Nephron progenitor cell (in vitro differentiated cells): ENCODE data around the gene HES7.

Experiments used
- DNase-seq: peaks from one replicate; pipeline ENCODE4 v3.0.0; 2021
- H3K27ac Mint-ChIP-seq: 2 replicates; pipeline ENCODE4 v1.8.0; 2021; ENCODE audit warnings: mild to moderate bottlenecking, moderate library complexity, mixed read lengths
- H3K27me3 Mint-ChIP-seq: 2 replicates; pipeline ENCODE4 v1.8.0; 2021; ENCODE audit warnings: mild to moderate bottlenecking, low read depth, mixed read lengths; ENCODE audit not compliant: poor library complexity
- H3K36me3 Mint-ChIP-seq: 2 replicates; pipeline ENCODE4 v1.8.0; 2021; ENCODE audit warnings: low read depth, mixed read lengths
- H3K4me1 Mint-ChIP-seq: 2 replicates; pipeline ENCODE4 v1.8.0; 2021; ENCODE audit warnings: mixed read lengths
- H3K4me3 Mint-ChIP-seq: 2 replicates; pipeline ENCODE4 v1.8.0; 2021; ENCODE audit warnings: mild to moderate bottlenecking, moderate library complexity, mixed read lengths
- H3K9me3 Mint-ChIP-seq: 2 replicates; pipeline ENCODE4 v1.8.0; 2021; ENCODE audit warnings: mild to moderate bottlenecking, moderate library complexity, mixed read lengths
- CTCF ChIP-seq: fragments of 200-600 bp; sonication (generic); IDR thresholded peaks from 2 replicates; pipeline ENCODE4 v1.5.0; 2021; ENCODE audit warnings: antibody characterized with exemption

HES7 gene

DNA sequence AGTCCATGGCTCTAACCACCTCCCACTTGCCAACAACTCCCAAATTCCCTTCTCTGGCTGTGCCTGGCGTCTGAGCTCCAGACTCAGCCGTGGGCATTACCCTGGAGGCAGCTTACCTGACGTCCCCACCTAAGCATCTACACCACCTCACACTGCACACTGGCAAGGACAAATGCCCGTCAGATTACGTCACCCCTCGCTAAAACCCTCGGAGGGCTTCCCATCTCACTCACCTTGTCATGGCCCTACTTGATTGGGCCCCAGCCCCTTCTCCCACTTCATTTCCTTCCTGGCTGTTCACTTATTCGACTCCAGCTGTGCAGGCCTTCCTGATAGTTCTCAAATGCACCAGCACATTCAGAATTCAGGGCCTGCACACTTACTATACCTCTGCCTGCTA, 19.0 kb downstream of the HES7 start:
- TF ChIP-seq CTCF = no peak
- Mint-ChIP-seq H3K27me3 (peaks cover 58% of the 10 kb centered on the region), H3K4me3 (no peak overlapping the region), H3K36me3 (no peaks in the 10 kb centered on the region), H3K4me1 (peaks cover 7% of the 10 kb centered on the region), H3K27ac (no peak overlapping the region), H3K9me3 (no peaks in the 10 kb centered on the region)
- no peak for DNase-seq

DNA sequence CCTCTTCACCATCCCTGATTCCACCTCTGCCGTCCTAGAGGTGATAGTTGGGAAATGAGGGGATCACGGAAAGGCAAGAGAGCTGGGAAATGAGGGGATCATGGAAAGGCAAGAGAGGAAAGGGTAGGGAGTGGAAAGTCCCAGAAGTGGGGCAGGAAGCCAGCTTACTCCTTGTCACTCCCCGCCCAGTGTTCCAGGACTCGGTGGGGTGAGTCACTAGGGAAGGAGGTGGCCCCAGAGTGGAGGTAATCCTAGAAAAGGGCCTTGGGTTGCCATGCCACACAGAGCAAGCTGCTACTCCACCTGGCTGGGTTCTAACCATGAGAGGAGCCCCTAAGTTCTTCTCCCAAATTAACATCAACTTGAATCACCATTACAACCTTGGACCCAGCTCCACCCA, 20.4 kb downstream of the HES7 start:
- Mint-ChIP-seq H3K4me1 (peaks cover 11% of the 10 kb centered on the region), H3K9me3 (no peaks in the 10 kb centered on the region), H3K27me3 (peaks cover 56% of the 10 kb centered on the region), H3K27ac (no peak overlapping the region), H3K4me3 (no peak overlapping the region), H3K36me3 (no peaks in the 10 kb centered on the region)
- no peak for DNase-seq
- no peak for TF ChIP-seq CTCF

DNA sequence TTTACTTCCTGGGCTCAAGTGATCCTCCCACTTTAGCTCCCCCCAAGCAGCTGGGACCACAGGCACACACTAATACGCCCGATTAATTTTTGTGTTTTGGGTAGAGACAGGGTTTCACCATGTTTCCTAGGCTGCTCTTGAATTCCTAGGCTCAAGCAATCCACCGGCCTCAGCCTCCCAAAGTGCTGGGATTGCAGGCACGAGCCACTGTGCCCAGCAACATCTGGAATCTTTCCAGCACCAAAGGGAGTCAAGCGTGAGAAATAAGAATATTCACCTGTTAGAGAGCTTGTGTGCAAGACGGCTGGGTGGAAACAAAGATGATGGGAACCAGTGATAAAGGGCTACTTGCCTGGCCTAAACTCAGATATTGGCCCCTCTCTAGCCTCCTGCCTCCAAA, 22.2 kb downstream of the HES7 start:
- peaks cover 58% of the 10 kb centered on the region for H3K27me3 Mint-ChIP-seq
- H3K36me3 Mint-ChIP-seq = no peaks in the 10 kb centered on the region
- H3K4me3 Mint-ChIP-seq = no peak overlapping the region
- peaks cover 8% of the 10 kb centered on the region for H3K4me1 Mint-ChIP-seq
- H3K27ac Mint-ChIP-seq = no peak overlapping the region
- TF ChIP-seq CTCF = no peak
- DNase-seq = no peak
- H3K9me3 Mint-ChIP-seq = no peaks in the 10 kb centered on the region

- H3K4me3 Mint-ChIP-seq = no peak overlapping the region
- H3K4me1 Mint-ChIP-seq = peaks cover 8% of the 10 kb centered on the region
- TF ChIP-seq CTCF = no peak
- no peaks in the 10 kb centered on the region for H3K9me3 Mint-ChIP-seq
- DNase-seq = no peak
- no peaks in the 10 kb centered on the region for H3K36me3 Mint-ChIP-seq
- no peak overlapping the region for H3K27ac Mint-ChIP-seq
- peaks cover 61% of the 10 kb centered on the region for H3K27me3 Mint-ChIP-seq
These were observed 23.1 kb downstream of the HES7 start for GRCh38 chr17:8100763-8101162.

DNA sequence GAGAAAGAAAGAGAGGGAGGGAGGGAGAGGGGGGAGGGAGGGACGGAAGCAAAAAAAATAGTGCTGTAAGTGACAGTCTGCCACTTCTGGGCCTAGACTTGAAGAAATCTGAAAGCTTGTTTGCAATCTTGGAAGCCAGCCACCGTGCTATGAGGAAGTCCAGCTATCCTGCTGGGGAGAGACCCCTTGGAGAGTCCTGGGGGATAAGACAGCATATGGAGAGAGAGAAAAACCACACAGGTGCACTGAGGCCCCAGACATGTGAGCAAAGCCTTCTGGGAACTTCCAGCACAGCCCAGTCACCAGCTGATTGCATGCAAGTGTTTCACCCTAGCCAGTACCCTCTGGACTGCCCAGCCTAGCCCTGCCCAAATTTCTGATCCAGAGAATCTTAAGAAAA, 23.8 kb downstream of the HES7 start:
- peaks cover 60% of the 10 kb centered on the region for H3K27me3 Mint-ChIP-seq
- no peaks in the 10 kb centered on the region for H3K36me3 Mint-ChIP-seq

More for the DNA sequence above, 23.8 kb downstream of the HES7 start:
- Mint-ChIP-seq H3K27ac (no peak overlapping the region), H3K4me3 (no peak overlapping the region), H3K9me3 (no peaks in the 10 kb centered on the region), H3K4me1 (peaks cover 8% of the 10 kb centered on the region)
- DNase-seq = no peak
- no peak for TF ChIP-seq CTCF
